ENCODE measurements around the gene FAM229A.

The FAM229A gene, protein sequence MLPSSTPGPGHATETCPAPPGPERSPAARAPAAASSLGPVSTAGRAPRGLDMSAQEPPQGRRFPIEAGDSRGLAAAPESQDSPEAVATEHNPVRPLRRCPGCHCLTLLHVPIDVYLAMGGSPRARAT

DNA sequence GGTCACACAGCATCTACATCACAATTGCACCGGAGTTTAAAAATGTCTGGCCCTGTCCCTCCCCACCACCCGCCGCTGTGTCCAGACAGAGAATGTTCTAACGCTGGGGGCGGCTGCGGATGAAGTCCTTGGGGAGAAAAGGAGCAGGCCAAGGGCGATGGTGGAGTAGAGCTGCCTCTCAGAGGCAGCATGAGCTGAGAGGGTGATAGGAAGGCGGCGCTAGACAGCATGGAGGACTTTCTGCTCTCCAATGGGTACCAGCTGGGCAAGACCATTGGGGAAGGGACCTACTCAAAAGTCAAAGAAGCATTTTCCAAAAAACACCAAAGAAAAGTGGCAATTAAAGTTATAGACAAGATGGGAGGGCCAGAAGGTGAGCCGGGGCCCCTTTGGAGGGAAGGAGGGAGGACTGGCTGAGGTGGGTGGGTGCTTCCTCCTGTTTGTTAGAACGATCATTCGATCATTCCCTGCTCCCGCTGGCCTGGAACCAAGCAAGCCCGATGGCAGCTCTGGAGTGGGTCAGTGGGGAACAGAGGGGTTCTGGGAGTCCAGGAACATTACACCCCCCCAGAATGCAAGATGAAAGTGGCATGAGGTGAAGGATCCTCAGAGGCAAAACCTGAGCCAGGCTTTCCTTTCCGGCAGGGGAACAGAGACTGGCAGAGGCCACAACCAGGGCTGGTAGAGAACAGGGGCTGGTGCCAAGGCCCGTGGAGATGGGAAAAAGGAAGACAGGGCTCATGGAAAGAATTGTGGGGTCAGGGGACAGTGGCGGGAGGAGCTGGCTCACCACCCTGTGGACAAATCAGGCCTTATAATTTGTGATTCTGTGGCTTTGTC lies at the start of gene FAM229A, which contains the start of gene TSSK3:
Gene FAM229A, minus strand, starts transcription at position 12 of the 840 bp plus-strand sequence. CDS start 394 bp downstream, outside the sequence.
Gene TSSK3, plus strand, starts transcription at position 66 of the 840 bp plus-strand sequence. Its CDS starts 163 bp downstream, at position 229.
- no peak for DNase-seq (ENCODE audit: low read depth, low spot score)
- Histone ChIP-seq H3K9me3 (ENCODE audit: insufficient read depth, low read length) (no peaks in the 10 kb centered on the region), H3K36me3 (ENCODE audit: insufficient read depth, insufficient read length, low read length) (peaks cover 64% of the 10 kb centered on the region), H3K27me3 (ENCODE audit: insufficient read depth, insufficient read length) (peaks cover 5% of the 10 kb centered on the region), H3K4me1 (ENCODE audit: insufficient read depth, insufficient read length) (peaks cover 19% of the 10 kb centered on the region), H3K4me3 (ENCODE audit: insufficient read length, low read depth) (peak within 1 kb of the TSS; percentile 51), H3K9ac (ENCODE audit: insufficient read length, low read depth) (peak within 1 kb of the TSS; percentile 91)
- no peak for TF ChIP-seq SUZ12 (IDR thresholded peaks at IDR 0.05; ENCODE audit: extremely low read depth, insufficient read depth, insufficient read length)

- Histone ChIP-seq H3K36me3 (ENCODE audit: insufficient read depth, insufficient read length, low read length) (no peaks in the 10 kb centered on the region), H3K4me3 (ENCODE audit: insufficient read length, low read depth) (no peak overlapping the region), H3K9me3 (ENCODE audit: insufficient read depth, low read length) (peaks cover 44% of the 10 kb centered on the region), H3K27me3 (ENCODE audit: insufficient read depth, insufficient read length) (no peaks in the 10 kb centered on the region), H3K4me1 (ENCODE audit: insufficient read depth, insufficient read length) (no peaks in the 10 kb centered on the region), H3K9ac (ENCODE audit: insufficient read length, low read depth) (no peak overlapping the region)
- DNase-seq (ENCODE audit: low read depth, low spot score) = no peak
- TF ChIP-seq ZNF274 (IDR thresholded peaks at IDR 0.05; ENCODE audit: low read depth, low read length) = no peak
- no peak for TF ChIP-seq YY1 (IDR thresholded peaks at IDR 0.05; ENCODE audit: insufficient read depth, insufficient read length)
- TF ChIP-seq SUZ12 (IDR thresholded peaks at IDR 0.05; ENCODE audit: extremely low read depth, insufficient read depth, insufficient read length) = no peak
Observed at GRCh38 chr1:32411261-32411660, 49.0 kb upstream of the FAM229A start.

DNA sequence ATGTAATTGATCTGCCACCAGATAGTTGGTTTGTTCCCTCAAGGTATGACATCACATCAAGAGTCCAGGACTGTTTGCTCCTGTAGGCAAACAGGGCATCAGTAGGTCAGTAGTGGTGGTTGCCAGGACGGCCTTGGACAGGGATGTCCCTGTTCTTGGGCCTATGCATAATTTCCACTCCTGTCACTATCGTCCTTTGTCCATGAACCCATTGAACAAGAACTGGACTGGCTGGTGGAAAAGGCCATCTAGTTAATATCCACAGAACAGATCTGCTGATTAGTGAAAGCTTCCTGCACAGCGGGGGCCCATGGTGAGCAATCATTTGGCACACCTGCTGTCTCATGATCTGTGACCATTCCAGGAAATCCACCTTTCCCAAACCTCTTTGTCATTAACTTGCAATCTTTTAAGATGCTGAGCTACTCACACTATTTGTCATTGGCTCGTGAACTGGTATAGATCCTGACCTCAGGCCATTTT lies 44.4 kb upstream of the FAM229A start:
- Histone ChIP-seq H3K9me3 (ENCODE audit: insufficient read depth, low read length) (peaks cover 7% of the 10 kb centered on the region; the same call in 1 of the 2 replicates), H3K36me3 (ENCODE audit: insufficient read depth, insufficient read length, low read length) (no peaks in the 10 kb centered on the region), H3K27me3 (ENCODE audit: insufficient read depth, insufficient read length) (no peaks in the 10 kb centered on the region), H3K4me3 (ENCODE audit: insufficient read length, low read depth) (no peak overlapping the region), H3K4me1 (ENCODE audit: insufficient read depth, insufficient read length) (no peaks in the 10 kb centered on the region), H3K9ac (ENCODE audit: insufficient read length, low read depth) (no peak overlapping the region)
- TF ChIP-seq YY1 (IDR thresholded peaks at IDR 0.05; ENCODE audit: insufficient read depth, insufficient read length) (no peak), ZNF274 (IDR thresholded peaks at IDR 0.05; ENCODE audit: low read depth, low read length) (no peak), SUZ12 (IDR thresholded peaks at IDR 0.05; ENCODE audit: extremely low read depth, insufficient read depth, insufficient read length) (no peak)
- no peak for DNase-seq (ENCODE audit: low read depth, low spot score)

DNA sequence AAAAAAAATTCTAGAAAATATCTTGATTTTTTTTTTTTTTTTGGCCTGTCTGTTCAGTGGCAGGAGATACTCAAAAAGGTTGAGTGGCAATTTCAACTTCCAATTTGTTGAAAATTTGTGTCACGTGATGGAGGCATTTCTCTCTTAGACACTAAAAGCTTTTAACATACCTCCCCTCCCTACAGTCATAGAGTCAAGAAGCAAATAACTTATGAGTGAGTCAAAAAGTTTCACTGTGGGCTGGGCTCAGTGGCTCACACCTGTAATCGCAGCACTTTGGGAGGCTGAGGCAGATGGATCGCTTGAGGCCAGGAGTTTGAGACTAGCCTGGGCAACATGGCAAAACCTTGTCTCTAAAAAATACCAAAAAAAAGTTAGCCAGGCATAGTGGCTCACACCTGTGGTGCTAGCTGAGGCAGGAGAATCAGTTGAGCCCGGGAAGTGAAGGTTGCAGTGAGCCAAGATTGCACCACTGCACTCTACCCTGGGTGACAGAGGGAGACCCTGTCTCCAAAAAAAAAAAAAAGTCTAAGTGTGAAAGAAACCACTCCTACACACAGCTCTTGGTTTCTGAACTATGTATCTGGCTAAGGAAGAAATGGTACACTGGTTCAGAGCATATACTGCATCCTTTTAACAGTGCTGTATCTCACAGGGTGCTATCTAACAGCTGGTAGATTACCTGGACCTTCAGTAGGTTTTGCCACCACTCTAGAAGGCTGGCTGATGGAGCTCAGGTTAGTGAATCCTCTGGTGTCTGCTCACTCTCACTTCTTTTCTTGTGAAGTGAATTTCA lies 43.6 kb upstream of the FAM229A start:
- peaks cover 7% of the 10 kb centered on the region; the same call in 1 of the 2 replicates for H3K9me3 ChIP-seq (ENCODE audit: insufficient read depth, low read length)
- TF ChIP-seq SUZ12 (IDR thresholded peaks at IDR 0.05; ENCODE audit: extremely low read depth, insufficient read depth, insufficient read length) (no peak), YY1 (IDR thresholded peaks at IDR 0.05; ENCODE audit: insufficient read depth, insufficient read length) (no peak), ZNF274 (IDR thresholded peaks at IDR 0.05; ENCODE audit: low read depth, low read length) (no peak)
- H3K9ac ChIP-seq (ENCODE audit: insufficient read length, low read depth) = no peak overlapping the region
- H3K4me3 ChIP-seq (ENCODE audit: insufficient read length, low read depth) = no peak overlapping the region
- DNase-seq (ENCODE audit: low read depth, low spot score) = no peak
- no peaks in the 10 kb centered on the region for H3K27me3 ChIP-seq (ENCODE audit: insufficient read depth, insufficient read length)
- H3K36me3 ChIP-seq (ENCODE audit: insufficient read depth, insufficient read length, low read length) = no peaks in the 10 kb centered on the region
- H3K4me1 ChIP-seq (ENCODE audit: insufficient read depth, insufficient read length) = peaks cover 4% of the 10 kb centered on the region

DNA sequence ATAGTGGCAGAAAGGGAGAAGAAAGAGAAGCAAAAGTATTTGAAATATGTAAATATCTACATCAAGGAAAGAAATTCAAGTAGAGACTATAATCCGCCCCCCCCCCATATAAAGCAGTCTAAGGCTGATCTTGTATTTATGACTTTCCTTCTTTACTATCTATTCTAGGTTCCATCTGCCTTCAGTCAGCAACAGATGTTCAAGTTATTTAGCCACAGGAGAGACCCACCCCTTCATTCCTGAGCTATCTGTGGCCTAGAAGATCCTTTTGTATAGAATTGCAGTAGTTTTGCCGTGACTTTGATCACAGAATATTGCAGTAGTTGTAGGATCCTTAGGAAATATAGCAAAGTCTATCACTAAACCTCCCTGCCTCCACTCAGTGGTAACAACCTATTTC lies 42.7 kb upstream of the FAM229A start:
- H3K4me1 ChIP-seq (ENCODE audit: insufficient read depth, insufficient read length) = peaks cover 4% of the 10 kb centered on the region
- H3K9me3 ChIP-seq (ENCODE audit: insufficient read depth, low read length) = peaks cover 7% of the 10 kb centered on the region; the same call in 1 of the 2 replicates
- DNase-seq (ENCODE audit: low read depth, low spot score) = no peak
- no peaks in the 10 kb centered on the region for H3K27me3 ChIP-seq (ENCODE audit: insufficient read depth, insufficient read length)
- H3K36me3 ChIP-seq (ENCODE audit: insufficient read depth, insufficient read length, low read length) = no peaks in the 10 kb centered on the region
- H3K4me3 ChIP-seq (ENCODE audit: insufficient read length, low read depth) = no peak overlapping the region
- TF ChIP-seq YY1 (IDR thresholded peaks at IDR 0.05; ENCODE audit: insufficient read depth, insufficient read length) (no peak), ZNF274 (IDR thresholded peaks at IDR 0.05; ENCODE audit: low read depth, low read length) (no peak), SUZ12 (IDR thresholded peaks at IDR 0.05; ENCODE audit: extremely low read depth, insufficient read depth, insufficient read length) (no peak)
- no peak overlapping the region for H3K9ac ChIP-seq (ENCODE audit: insufficient read length, low read depth)

- peak overlapping the region; percentile 34 for H3K9ac ChIP-seq (ENCODE audit: insufficient read length, low read depth)
- TF ChIP-seq ZNF274 (IDR thresholded peaks at IDR 0.05; ENCODE audit: low read depth, low read length) (no peak), YY1 (IDR thresholded peaks at IDR 0.05; ENCODE audit: insufficient read depth, insufficient read length) (no peak), SUZ12 (IDR thresholded peaks at IDR 0.05; ENCODE audit: extremely low read depth, insufficient read depth, insufficient read length) (no peak)
- H3K9me3 ChIP-seq (ENCODE audit: insufficient read depth, low read length) = peaks cover 7% of the 10 kb centered on the region; the same call in 1 of the 2 replicates
- no peaks in the 10 kb centered on the region for H3K27me3 ChIP-seq (ENCODE audit: insufficient read depth, insufficient read length)
- peaks cover 4% of the 10 kb centered on the region for H3K4me1 ChIP-seq (ENCODE audit: insufficient read depth, insufficient read length)
- H3K4me3 ChIP-seq (ENCODE audit: insufficient read length, low read depth) = no peak overlapping the region
- H3K36me3 ChIP-seq (ENCODE audit: insufficient read depth, insufficient read length, low read length) = no peaks in the 10 kb centered on the region
- DNase-seq (ENCODE audit: low read depth, low spot score) = peak; percentile 86
Observed at GRCh38 chr1:32400876-32401631, 38.8 kb upstream of the FAM229A start.
